NCI-H510A (cell line): Measurements from ENCODE around the gene KCNH1.

Experiments used
- DNase-seq: peaks from one replicate; lab custom pipeline; 2025; lab: John Stamatoyannopoulos, UW

Gene KCNH1, protein sequence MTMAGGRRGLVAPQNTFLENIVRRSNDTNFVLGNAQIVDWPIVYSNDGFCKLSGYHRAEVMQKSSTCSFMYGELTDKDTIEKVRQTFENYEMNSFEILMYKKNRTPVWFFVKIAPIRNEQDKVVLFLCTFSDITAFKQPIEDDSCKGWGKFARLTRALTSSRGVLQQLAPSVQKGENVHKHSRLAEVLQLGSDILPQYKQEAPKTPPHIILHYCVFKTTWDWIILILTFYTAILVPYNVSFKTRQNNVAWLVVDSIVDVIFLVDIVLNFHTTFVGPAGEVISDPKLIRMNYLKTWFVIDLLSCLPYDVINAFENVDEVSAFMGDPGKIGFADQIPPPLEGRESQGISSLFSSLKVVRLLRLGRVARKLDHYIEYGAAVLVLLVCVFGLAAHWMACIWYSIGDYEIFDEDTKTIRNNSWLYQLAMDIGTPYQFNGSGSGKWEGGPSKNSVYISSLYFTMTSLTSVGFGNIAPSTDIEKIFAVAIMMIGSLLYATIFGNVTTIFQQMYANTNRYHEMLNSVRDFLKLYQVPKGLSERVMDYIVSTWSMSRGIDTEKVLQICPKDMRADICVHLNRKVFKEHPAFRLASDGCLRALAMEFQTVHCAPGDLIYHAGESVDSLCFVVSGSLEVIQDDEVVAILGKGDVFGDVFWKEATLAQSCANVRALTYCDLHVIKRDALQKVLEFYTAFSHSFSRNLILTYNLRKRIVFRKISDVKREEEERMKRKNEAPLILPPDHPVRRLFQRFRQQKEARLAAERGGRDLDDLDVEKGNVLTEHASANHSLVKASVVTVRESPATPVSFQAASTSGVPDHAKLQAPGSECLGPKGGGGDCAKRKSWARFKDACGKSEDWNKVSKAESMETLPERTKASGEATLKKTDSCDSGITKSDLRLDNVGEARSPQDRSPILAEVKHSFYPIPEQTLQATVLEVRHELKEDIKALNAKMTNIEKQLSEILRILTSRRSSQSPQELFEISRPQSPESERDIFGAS

DNA sequence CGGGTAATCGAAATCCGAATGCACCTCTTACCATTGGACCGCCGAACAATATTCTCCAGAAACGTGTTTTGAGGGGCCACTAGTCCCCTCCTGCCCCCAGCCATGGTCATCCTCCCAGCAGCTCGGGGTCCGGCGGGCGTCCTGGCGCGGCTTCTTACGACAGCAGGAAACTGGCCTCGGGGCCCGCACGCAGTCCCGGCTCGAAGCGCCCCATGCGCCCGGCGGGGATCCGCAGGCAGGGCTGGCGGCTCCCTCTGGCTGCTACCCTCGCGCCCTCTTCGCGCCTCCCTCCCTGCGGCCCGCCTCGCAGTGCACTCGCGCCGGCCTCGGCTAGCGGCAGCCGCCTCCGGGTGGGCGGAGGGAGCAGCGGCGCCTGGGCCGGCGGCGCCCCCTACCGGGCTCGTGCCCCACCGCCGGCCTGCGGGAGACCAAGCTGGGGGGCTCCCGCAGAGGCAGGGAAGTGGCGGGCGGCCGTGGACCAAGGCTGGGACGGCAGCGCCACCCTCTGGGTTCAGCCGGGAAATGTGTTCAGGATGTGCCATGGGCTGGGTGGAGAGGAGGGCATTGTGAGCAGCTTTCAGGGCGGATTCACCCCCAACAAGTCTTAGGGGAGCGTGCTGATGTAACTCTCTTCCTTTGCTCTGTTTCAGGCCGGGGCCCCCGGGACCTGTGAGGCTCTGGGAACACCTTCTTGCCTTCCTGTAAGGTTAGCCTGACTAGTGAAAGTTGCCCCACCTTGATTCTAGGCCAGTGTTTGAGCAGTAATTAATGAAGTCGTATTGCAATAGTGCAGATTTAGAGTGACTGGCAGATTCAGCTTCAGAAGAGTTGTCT lies at the start of gene KCNH1:
Gene KCNH1 (minus strand): TSS at position 313 of the 834 bp plus-strand sequence. CDS start 203 bp downstream, at position 110.
- DNase-seq = peak; percentile 81

DNA sequence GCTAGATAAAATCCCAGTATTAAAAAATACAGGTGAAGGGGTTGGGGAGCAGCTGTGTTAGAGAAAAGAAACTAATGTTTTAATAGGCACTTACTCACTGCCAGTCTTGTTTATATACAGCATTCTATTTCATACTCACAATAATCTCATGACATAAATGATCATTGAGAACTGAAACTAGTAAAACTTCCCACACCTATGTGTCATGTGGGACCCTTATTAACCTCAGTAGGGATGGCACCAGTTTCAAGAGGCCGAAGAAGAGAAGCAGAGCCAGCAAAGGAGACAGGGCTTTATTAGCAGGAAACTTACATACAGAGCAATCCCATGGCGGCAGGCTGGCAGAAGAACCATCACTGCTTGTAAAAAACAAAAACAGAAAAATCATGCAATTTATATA lies 48.8 kb upstream of the KCNH1 start:
- no peak for DNase-seq

GRCh38 chr1:211174375-211174774 lies 40.4 kb upstream of the KCNH1 start:
- no peak for DNase-seq

GRCh38 chr1:211172657-211173056 lies 38.7 kb upstream of the KCNH1 start:
- no peak for DNase-seq

DNA sequence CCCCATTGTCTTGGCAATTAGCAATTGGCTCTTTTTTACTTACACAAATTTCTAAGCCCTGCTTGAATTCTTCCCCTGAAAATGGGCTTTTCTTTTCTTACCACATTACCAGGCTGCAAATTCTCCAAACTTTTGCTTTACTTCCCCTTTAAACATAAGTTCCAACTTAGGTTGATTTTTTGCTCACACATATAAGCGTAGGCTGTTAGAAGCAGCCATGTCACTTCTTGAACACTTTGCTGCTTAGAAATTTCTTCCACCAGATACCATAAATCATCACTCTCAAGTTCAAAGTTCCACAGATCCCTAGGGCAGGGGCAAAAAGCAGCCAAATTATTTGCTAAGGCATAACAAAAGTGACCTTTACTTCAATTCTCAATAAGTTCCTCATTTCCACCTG lies 35.4 kb upstream of the KCNH1 start:
- no peak for DNase-seq

DNA sequence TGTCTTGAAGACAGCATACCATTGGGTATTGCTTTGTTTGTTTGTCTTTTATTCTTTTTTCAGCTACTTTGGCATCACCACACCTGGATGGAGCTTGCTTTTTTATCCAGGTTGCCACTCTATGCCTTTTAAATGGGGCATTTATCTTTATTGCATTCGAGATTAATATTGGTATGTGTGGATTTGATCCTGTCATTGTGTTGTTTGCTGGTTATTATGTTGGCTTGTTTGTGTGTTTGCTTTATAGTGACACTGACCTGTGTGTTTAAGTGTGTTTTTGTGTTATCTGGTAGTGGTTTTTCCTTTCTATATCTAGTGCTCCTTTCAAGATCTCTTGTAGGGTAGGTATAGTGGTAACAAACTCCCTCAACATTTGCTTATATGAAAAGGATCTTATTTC lies 24.9 kb upstream of the KCNH1 start:
- DNase-seq = no peak

GRCh38 chr1:211155040-211155439 lies 21.1 kb upstream of the KCNH1 start:
- DNase-seq = no peak

- no peak for DNase-seq
These were observed 20.0 kb upstream of the KCNH1 start for GRCh38 chr1:211153932-211154331.

- DNase-seq = no peak
These were observed 14.4 kb upstream of the KCNH1 start for GRCh38 chr1:211148366-211148765.

GRCh38 chr1:211145944-211146343 lies 12.0 kb upstream of the KCNH1 start:
- DNase-seq = peak; percentile 52

GRCh38 chr1:211135342-211135950 lies 1.5 kb upstream of the KCNH1 start:
- DNase-seq = no peak

DNA sequence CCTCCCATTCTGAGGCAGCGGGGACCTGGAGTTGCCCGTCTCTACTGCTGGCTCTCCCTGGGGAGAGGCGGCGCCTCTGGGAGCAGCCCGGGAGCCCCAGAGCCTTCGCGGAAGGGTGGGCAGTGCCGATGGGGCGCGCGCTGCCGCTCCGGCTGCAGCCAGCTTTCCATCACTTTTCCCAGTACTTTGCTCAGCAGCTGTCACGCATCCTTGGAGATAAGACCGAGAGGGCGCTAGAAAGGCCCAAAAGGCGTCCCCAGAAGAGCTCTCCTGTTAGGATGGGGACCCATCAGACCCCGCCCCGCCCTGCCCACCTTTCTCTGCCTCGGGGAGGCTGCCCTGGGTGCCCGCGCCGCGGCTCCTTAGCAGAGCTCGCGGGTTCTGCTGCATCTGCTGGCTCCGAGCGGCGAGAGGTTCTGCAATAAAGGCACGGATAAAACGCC lies 534 bp downstream of the KCNH1 start:
- DNase-seq = peak; percentile 23

DNA sequence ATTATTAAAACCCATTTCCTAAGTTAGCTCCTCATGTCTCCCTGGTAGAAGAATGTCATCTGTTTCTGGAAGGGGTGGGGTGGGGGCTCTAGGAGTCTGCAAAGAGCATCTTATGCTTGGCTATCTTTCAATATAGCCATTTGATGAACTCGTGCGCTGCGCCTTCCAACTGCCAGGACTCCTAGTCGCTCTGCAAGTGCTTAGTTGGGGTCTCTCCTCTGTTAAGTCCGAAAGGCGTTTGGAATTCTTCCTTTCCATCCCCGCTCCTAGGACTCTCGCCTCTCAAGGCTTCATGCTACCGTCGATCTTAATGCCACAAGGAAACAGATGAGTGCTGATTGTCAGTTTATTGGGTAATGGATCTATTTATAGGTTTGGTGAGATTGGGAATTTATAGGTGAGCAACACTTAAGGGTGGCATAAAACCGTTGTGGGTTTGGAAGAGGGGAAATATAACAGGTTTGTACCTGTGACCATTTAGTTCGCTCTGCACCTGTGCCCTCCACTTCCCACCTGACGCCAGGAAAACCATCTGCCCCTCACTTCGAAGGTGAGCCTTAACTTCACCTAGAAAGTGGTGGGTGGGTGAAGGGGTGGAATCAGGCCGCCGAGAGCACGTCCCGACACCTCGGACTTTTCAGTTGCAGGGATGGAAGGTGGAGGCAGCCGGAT lies 1.1 kb downstream of the KCNH1 start:
- DNase-seq = no peak

DNA sequence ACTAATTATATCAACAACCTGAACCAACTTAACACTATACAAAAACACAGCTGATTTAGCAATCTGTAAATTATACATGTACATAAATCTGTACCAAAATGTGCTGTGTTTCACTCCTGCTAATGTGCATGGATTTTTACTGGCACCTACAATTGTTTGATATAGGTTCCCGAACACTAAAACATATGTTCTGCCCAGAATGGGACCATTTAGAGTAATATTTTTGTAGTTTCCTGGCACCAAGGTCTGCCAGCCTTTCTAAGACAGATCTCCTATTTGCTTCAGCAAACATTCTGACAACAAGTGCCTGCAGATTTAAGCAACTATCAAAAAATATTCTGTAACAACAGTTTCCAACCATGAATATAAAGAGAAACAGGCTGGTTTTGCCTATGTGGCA lies 4.2 kb downstream of the KCNH1 start:
- DNase-seq = no peak

GRCh38 chr1:211127166-211127565 lies 6.8 kb downstream of the KCNH1 start:
- no peak for DNase-seq

DNA sequence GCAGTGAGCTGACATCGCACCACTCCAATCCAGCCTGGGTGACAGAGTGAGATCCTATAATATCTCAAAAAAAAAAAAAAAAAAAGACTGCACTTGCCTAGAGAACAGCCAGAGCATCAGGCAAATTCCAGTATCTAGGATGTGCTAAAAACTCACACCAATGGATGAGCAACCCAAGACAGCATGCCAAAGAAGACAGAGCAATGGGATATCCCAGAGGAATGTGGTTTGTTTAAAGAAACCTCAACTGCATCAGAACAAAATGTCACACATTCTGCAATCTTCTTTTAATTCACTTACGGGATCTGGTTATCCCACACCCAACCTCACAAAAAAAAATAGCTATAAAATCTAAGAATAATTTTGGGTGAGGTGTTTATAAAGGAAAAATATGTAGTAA lies 7.3 kb downstream of the KCNH1 start:
- DNase-seq = no peak

- DNase-seq = no peak
These were observed 15.4 kb downstream of the KCNH1 start for GRCh38 chr1:211118407-211119102.

DNA sequence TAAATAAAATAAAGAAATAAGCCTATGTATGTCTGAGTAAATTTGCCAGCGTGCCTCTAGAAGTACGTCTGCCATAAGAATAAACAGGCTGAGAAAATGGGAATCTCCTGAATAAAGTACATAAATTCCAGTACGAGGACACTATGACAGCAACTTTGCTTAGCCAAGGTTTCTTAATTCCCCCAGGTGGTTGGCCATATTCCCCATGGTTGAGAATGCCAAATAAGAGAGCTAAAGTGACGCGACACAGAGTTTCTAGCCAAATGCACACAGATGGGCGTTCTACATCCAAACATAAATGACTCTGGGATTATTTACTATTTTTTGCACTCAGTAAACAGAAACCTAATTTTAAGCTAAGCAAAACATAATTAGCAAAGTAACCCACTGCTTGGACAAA lies 19.5 kb downstream of the KCNH1 start:
- no peak for DNase-seq

GRCh38 chr1:211113566-211113965 lies 20.4 kb downstream of the KCNH1 start:
- no peak for DNase-seq

- no peak for DNase-seq
These were observed 22.6 kb downstream of the KCNH1 start for GRCh38 chr1:211111351-211111750.
